ENCODE measurements around the gene CUX1.
A peak's percentile ranks its signal among the peaks of the same experiment; 100 is the strongest.

Gene CUX1

GRCh38 chr7:102253066-102253972 lies 435.9 kb downstream of the CUX1 start:
- no peaks in the 10 kb centered on the region for H3K27me3 Mint-ChIP-seq
- H3K36me3 Mint-ChIP-seq (ENCODE audit: low read depth) = peaks cover 4% of the 10 kb centered on the region
- H3K4me3 Mint-ChIP-seq = no peak overlapping the region
- ATAC-seq (no peak), DNase-seq (no peak)
- H3K27ac Mint-ChIP-seq = no peak overlapping the region
- H3K9me3 Mint-ChIP-seq = no peaks in the 10 kb centered on the region
- no peaks in the 10 kb centered on the region for H3K4me1 Mint-ChIP-seq

DNA sequence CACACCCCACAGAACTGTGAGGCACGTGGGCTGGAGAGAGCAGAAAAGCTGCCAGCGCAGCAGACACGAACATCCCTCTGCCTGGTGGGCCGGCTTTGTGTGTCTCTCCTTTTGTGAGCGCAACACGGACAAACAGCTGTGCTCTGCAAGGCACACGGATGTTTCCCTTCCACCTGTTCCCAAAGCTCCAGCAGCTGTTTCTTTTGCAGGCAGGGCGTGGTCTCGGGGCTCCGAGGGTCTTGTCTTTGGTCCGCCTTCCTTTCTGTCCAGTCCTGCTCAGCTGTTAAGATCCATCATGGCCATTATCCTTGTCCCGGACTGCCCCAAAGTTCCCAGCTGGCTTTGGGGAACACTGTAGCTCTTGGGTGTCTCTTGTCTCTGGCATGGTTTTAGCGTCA lies 436.5 kb downstream of the CUX1 start:
- DNase-seq = no peak
- Mint-ChIP-seq H3K9me3 (no peaks in the 10 kb centered on the region), H3K4me3 (no peak overlapping the region), H3K4me1 (no peaks in the 10 kb centered on the region), H3K27me3 (no peaks in the 10 kb centered on the region), H3K36me3 (ENCODE audit: low read depth) (peaks cover 4% of the 10 kb centered on the region), H3K27ac (no peak overlapping the region)
- no peak for ATAC-seq

DNA sequence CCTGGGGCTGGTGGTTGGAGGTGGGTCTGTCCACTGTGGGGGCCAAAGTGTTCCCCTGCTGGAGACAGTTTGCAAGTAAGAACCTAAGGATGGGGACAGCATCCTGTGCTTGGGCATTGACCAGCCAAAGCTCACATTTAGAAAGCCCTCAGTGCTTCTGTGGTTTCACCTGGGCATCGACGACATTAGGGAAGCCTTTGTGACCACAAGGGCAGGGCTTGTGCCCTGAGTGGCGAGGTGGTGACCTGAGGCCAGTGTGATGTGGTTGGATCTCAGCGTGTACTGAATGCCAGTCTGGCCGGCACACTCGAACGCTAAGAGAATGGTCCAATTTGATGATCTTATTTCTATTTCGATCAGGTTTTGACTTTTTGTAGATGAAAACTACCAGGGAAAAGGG lies 437.1 kb downstream of the CUX1 start:
- peaks cover 4% of the 10 kb centered on the region for H3K36me3 Mint-ChIP-seq (ENCODE audit: low read depth)

GRCh38 chr7:102255501-102255900 lies 438.1 kb downstream of the CUX1 start:
- Mint-ChIP-seq H3K9me3 (no peaks in the 10 kb centered on the region), H3K36me3 (ENCODE audit: low read depth) (peaks cover 1% of the 10 kb centered on the region), H3K4me3 (no peak overlapping the region), H3K27ac (no peak overlapping the region), H3K27me3 (no peaks in the 10 kb centered on the region), H3K4me1 (no peaks in the 10 kb centered on the region)
- no peak for ATAC-seq
- no peak for DNase-seq

More for the DNA sequence above, 437.1 kb downstream of the CUX1 start:
- Mint-ChIP-seq H3K4me1 (no peaks in the 10 kb centered on the region), H3K27me3 (no peaks in the 10 kb centered on the region), H3K9me3 (no peaks in the 10 kb centered on the region), H3K27ac (no peak overlapping the region), H3K4me3 (no peak overlapping the region)
- DNase-seq (no peak), ATAC-seq (no peak)

DNA sequence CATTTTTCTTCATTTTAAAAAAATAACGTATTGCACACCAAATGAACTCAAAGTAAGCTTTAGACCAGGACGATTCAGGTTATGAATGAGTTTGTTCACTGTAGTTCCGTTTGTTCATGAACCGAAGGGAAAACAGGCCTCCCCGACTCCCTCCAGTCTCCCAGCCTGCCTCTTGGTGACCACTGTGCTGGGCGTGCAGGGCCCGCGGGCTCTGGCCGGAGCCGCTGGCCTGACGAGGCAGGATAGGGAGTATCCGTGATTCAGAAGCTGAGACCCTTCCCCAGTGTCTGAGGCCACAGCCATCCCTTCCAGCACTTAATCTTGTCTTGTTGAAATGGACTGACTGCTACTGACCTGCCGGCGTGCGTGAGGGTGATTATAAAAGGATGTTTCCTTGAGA lies 438.5 kb downstream of the CUX1 start:
- ATAC-seq (no peak), DNase-seq (no peak)

GRCh38 chr7:102258073-102258748 lies 440.8 kb downstream of the CUX1 start:
- DNase-seq (no peak), ATAC-seq (no peak)
- no peaks in the 10 kb centered on the region for H3K27me3 Mint-ChIP-seq
- H3K9me3 Mint-ChIP-seq = no peaks in the 10 kb centered on the region
- H3K4me1 Mint-ChIP-seq = no peaks in the 10 kb centered on the region
- H3K27ac Mint-ChIP-seq = no peak overlapping the region
- no peaks in the 10 kb centered on the region for H3K36me3 Mint-ChIP-seq (ENCODE audit: low read depth)
- H3K4me3 Mint-ChIP-seq = no peak overlapping the region

More for the DNA sequence above, 438.5 kb downstream of the CUX1 start:
- Mint-ChIP-seq H3K4me3 (no peak overlapping the region), H3K9me3 (no peaks in the 10 kb centered on the region), H3K36me3 (ENCODE audit: low read depth) (no peaks in the 10 kb centered on the region), H3K27ac (no peak overlapping the region), H3K27me3 (no peaks in the 10 kb centered on the region), H3K4me1 (no peaks in the 10 kb centered on the region)

- Mint-ChIP-seq H3K4me1 (no peaks in the 10 kb centered on the region), H3K27me3 (no peaks in the 10 kb centered on the region), H3K4me3 (no peak overlapping the region), H3K27ac (no peak overlapping the region), H3K36me3 (ENCODE audit: low read depth) (no peaks in the 10 kb centered on the region), H3K9me3 (no peaks in the 10 kb centered on the region)
- ATAC-seq (no peak), DNase-seq (no peak)
Observed at GRCh38 chr7:102258749-102259107, 441.3 kb downstream of the CUX1 start.

GRCh38 chr7:102260856-102261255 lies 443.4 kb downstream of the CUX1 start:
- no peaks in the 10 kb centered on the region for H3K27me3 Mint-ChIP-seq

GRCh38 chr7:102261451-102261850 lies 444.0 kb downstream of the CUX1 start:
- Mint-ChIP-seq H3K4me3 (no peak overlapping the region), H3K36me3 (ENCODE audit: low read depth) (no peaks in the 10 kb centered on the region), H3K27me3 (no peaks in the 10 kb centered on the region), H3K27ac (no peak overlapping the region), H3K9me3 (no peaks in the 10 kb centered on the region), H3K4me1 (no peaks in the 10 kb centered on the region)
- DNase-seq (no peak), ATAC-seq (no peak)

More at GRCh38 chr7:102260856-102261255, 443.4 kb downstream of the CUX1 start:
- Mint-ChIP-seq H3K36me3 (ENCODE audit: low read depth) (no peaks in the 10 kb centered on the region), H3K27ac (no peak overlapping the region), H3K4me3 (no peak overlapping the region), H3K4me1 (no peaks in the 10 kb centered on the region), H3K9me3 (no peaks in the 10 kb centered on the region)
- ATAC-seq (no peak), DNase-seq (no peak)

DNA sequence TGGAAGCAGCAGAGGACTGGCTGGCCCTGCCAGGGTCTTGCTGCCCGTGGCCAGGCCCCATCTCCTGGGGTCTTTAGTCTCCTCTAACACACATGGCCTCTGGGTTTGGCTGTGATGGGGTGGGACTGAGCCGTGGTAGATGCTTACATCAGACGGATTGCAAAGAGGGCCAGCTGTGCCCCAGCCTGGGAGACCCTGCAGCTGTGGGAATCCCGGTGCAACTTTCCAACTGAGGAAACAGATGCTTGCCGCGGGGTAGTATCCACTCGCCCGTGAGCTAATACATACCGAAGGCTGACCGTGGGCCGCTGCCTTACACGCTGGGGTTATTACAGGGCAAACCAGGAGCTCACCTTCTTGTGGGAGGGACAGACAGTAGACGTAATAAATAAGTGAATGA lies 445.1 kb downstream of the CUX1 start:
- H3K27me3 Mint-ChIP-seq = no peaks in the 10 kb centered on the region
- DNase-seq (no peak), ATAC-seq (no peak)
- H3K4me1 Mint-ChIP-seq = no peaks in the 10 kb centered on the region
- no peaks in the 10 kb centered on the region for H3K36me3 Mint-ChIP-seq (ENCODE audit: low read depth)
- H3K4me3 Mint-ChIP-seq = no peak overlapping the region
- no peaks in the 10 kb centered on the region for H3K9me3 Mint-ChIP-seq
- H3K27ac Mint-ChIP-seq = no peak overlapping the region

DNA sequence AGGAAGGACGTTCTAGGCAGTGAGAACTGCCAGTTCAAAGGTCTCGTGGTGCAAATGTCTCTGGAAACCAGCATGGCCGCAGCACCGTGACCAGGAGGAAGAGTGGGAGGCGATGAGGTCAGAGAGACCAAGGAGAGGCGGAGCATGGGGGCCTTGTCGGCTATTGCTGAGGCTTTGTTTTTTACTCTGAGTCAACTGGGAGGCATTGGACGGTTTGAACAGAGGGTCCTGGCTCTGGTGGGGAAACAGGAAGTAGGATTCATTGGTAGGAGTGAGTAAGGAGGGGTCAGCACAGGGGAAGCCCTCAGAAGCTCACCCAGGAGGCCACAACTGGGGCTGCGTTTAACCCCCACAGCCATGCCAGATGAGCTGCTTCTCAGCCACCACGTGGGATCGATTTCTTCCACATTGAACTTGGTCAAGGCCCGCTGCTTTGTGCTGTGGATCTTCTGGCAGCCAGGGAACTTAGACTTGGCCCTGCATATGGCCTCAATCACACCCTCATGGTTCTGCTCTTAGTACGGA lies 447.0 kb downstream of the CUX1 start:
- Mint-ChIP-seq H3K36me3 (ENCODE audit: low read depth) (no peaks in the 10 kb centered on the region), H3K27ac (peak overlapping the region; percentile 12), H3K9me3 (no peaks in the 10 kb centered on the region), H3K4me1 (no peaks in the 10 kb centered on the region), H3K4me3 (no peak overlapping the region), H3K27me3 (no peaks in the 10 kb centered on the region)
- no peak for DNase-seq
- no peak for ATAC-seq

GRCh38 chr7:102266541-102266940 lies 449.1 kb downstream of the CUX1 start:
- DNase-seq (no peak), ATAC-seq (no peak)
- H3K9me3 Mint-ChIP-seq = no peaks in the 10 kb centered on the region
- H3K4me1 Mint-ChIP-seq = no peaks in the 10 kb centered on the region
- no peak overlapping the region for H3K4me3 Mint-ChIP-seq
- no peak overlapping the region for H3K27ac Mint-ChIP-seq
- H3K27me3 Mint-ChIP-seq = no peaks in the 10 kb centered on the region
- H3K36me3 Mint-ChIP-seq (ENCODE audit: low read depth) = no peaks in the 10 kb centered on the region

DNA sequence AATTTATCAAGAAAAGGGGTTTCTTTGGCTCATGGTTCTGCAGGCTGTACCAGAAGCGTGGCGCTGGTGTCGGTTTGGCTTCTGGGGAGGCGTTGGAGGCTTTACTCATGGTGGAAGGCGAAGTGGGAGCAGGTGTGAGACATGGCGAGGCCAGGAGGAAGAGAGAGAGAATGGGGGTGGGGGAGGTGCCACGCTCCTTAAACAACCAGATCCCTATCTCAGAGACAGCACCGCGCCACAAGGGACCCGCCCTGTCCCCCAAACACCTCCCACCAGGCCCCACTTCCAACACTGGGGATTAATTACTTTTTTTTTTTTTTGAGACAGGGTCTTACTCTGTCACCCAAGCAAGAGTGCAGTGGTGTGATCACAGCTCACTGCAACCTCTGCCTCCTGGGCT lies 451.2 kb downstream of the CUX1 start:
- Mint-ChIP-seq H3K4me1 (no peaks in the 10 kb centered on the region), H3K4me3 (no peak overlapping the region), H3K27me3 (no peaks in the 10 kb centered on the region), H3K9me3 (no peaks in the 10 kb centered on the region), H3K36me3 (ENCODE audit: low read depth) (no peaks in the 10 kb centered on the region), H3K27ac (no peak overlapping the region)
- no peak for DNase-seq
- no peak for ATAC-seq

- no peaks in the 10 kb centered on the region for H3K9me3 Mint-ChIP-seq
- H3K4me3 Mint-ChIP-seq = no peak overlapping the region
- H3K36me3 Mint-ChIP-seq (ENCODE audit: low read depth) = no peaks in the 10 kb centered on the region
- H3K27me3 Mint-ChIP-seq = no peaks in the 10 kb centered on the region
- ATAC-seq = no peak
- DNase-seq = no peak
- no peak overlapping the region for H3K27ac Mint-ChIP-seq
- H3K4me1 Mint-ChIP-seq = no peaks in the 10 kb centered on the region
Observed at GRCh38 chr7:102270178-102270887, 452.9 kb downstream of the CUX1 start.

All from activated naive CD8-positive, alpha-beta T cell treated with anti-CD3 and anti-CD28 coated beads, Interleukin-2, amount 50 U/mL, for 24 hours (primary cell).